ENCODE results near the gene FOXO6. TPM values are rescaled to one million over a fixed set of nuclear protein-coding genes. Genes with fewer than 3 reads are reported as not detected.

The FOXO6 gene
- total and polyA plus RNA-seq, 12 donors: 0.22 to 7.0 (median 1.2) TPM; not detected in 1

GRCh38 chr1:41333146-41333784 is 28.0 kb upstream of the FOXO6 start:
- TF ChIP-seq POLR2A (IDR thresholded peaks at IDR 0.05) (no peak), CTCF (IDR thresholded peaks at IDR 0.05) (no peak)
- Histone ChIP-seq H3K4me3 (no peak overlapping the region), H3K9me3 (replicated peaks in 1 of 3) (no peaks in the 10 kb centered on the region), H3K27ac (no peak overlapping the region), H3K36me3 (replicated peaks in 1 of 2) (no peaks in the 10 kb centered on the region), H3K27me3 (no peaks in the 10 kb centered on the region), H3K4me1 (replicated peaks in 1 of 2) (no peaks in the 10 kb centered on the region)
- intact Hi-C loops (cut with DNase I): no loop called here
- 46 to 55% (median 48%) methylated on average over 6 of the region's 6 CpGs for WGBS, 4 donors
- peak in 2 of 7 donors; percentile 1 to 20 for DNase-seq

- DNase-seq: no peak
- H3K27me3 ChIP-seq: no peaks in the 10 kb centered on the region
- intact Hi-C loops (cut with DNase I): no loop called here
- H3K4me1 ChIP-seq (replicated peaks in 1 of 2): no peaks in the 10 kb centered on the region
- no peak overlapping the region for H3K4me3 ChIP-seq
- no peak overlapping the region for H3K27ac ChIP-seq
- no peaks in the 10 kb centered on the region for H3K36me3 ChIP-seq (replicated peaks in 1 of 2)
- H3K9me3 ChIP-seq (replicated peaks in 1 of 3): peaks cover 0 to 4% (median 0%) of the 10 kb centered on the region in 3 donors
- WGBS, 4 donors: 88 to 95% (median 92%) methylated on average over 1 of the region's 1 CpG
- TF ChIP-seq POLR2A (IDR thresholded peaks at IDR 0.05) (no peak), CTCF (IDR thresholded peaks at IDR 0.05) (no peak)
These were observed 22.4 kb upstream of the FOXO6 start for GRCh38 chr1:41338820-41339219.

GRCh38 chr1:41340655-41341364 is 20.4 kb upstream of the FOXO6 start:
- Histone ChIP-seq H3K4me1 (replicated peaks in 1 of 2) (no peaks in the 10 kb centered on the region), H3K27ac (no peak overlapping the region), H3K27me3 (no peaks in the 10 kb centered on the region), H3K4me3 (no peak overlapping the region), H3K36me3 (replicated peaks in 1 of 2) (no peaks in the 10 kb centered on the region), H3K9me3 (replicated peaks in 1 of 3) (peaks cover 0 to 4% (median 0%) of the 10 kb centered on the region in 3 donors)
- TF ChIP-seq POLR2A (IDR thresholded peaks at IDR 0.05): no peak
- TF ChIP-seq CTCF (IDR thresholded peaks at IDR 0.05): no peak
- intact Hi-C loops (cut with DNase I): no loop called here
- no peak for DNase-seq
- WGBS, 4 donors: 68 to 81% (median 73%) methylated on average over 2 of the region's 2 CpGs

GRCh38 chr1:41341365-41341683 is 19.9 kb upstream of the FOXO6 start:
- Histone ChIP-seq H3K27ac (no peak overlapping the region), H3K36me3 (replicated peaks in 1 of 2) (no peaks in the 10 kb centered on the region), H3K4me1 (replicated peaks in 1 of 2) (no peaks in the 10 kb centered on the region), H3K27me3 (no peaks in the 10 kb centered on the region), H3K4me3 (no peak overlapping the region), H3K9me3 (replicated peaks in 1 of 3) (peaks cover 0 to 4% (median 0%) of the 10 kb centered on the region in 3 donors)
- DNase-seq: peak in 2 of 7 donors; percentile 5 to 11
- intact Hi-C loops (cut with DNase I): no loop called here
- TF ChIP-seq CTCF (IDR thresholded peaks at IDR 0.05) (no peak), POLR2A (IDR thresholded peaks at IDR 0.05) (no peak)
